Stimulated activated effector memory CD8-positive, alpha-beta T cell treated with anti-CD3 and anti-CD28 coated beads, Interleukin-12 subunit alpha, Interleukin-12 subunit beta, amount 100 ng/mL, for 72 hours (primary cell): Measurements from ENCODE around the gene QRFP.

Experiments
- ATAC-seq: fragments of 150-1000 bp; cut with Tn5 transposase; 2 replicates; pipeline ENCODE4 v1.10.0; 2021
- DNase-seq, 2 donors: peaks; one replicate each; pipeline ENCODE4 v3.0.0; 2021 to 2022; ENCODE audit warnings: low spot score in 2 of 2
- H3K27ac Mint-ChIP-seq: one replicate; pipeline ENCODE4 v1.8.0; 2022; ENCODE audit warnings: mild to moderate bottlenecking, mixed read lengths
- H3K36me3 Mint-ChIP-seq: one replicate; pipeline ENCODE4 v1.8.0; 2022; ENCODE audit warnings: mild to moderate bottlenecking, mixed read lengths
- H3K4me1 Mint-ChIP-seq: one replicate; pipeline ENCODE4 v1.8.0; 2022; ENCODE audit warnings: mixed read lengths
- H3K4me3 Mint-ChIP-seq: one replicate; pipeline ENCODE4 v1.8.0; 2022; ENCODE audit warnings: mild to moderate bottlenecking, mixed read lengths
- H3K9me3 Mint-ChIP-seq: one replicate; pipeline ENCODE4 v1.8.0; 2022; ENCODE audit warnings: mixed read lengths

QRFP gene

DNA sequence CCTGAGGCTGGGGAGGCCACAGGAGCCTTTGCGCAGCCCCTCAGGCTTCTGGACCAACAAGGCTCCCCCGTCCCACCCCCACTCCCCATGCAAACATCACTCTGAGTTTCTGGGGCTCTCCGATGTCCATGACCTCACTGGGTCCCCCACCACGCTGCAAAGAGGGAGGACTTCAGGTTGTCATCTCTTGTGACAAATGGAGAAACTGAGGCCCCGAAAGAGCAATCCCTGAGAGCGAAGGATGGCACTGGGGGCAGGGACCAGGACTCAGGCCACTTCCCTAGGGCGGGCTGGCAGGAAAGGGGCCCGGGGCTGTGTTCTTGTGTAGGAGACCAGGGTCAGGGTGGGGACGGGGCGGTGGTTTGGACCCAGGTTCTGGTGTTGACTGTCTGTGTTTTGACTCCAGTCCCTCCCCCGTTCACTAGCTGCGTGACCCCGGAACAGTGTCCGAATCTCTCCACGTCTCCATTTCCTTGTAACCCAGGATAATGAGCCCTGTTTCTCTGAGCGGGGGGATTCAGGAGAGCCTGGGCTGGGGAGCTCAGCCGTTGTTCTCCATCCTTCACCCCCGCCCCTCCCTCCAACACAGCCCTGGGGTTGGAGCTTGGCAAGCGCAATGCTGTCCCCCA, 28.6 kb upstream of the QRFP start:
- Mint-ChIP-seq H3K27ac (no peak overlapping the region), H3K4me3 (no peak overlapping the region), H3K9me3 (no peaks in the 10 kb centered on the region), H3K4me1 (no peaks in the 10 kb centered on the region), H3K36me3 (peaks cover 2% of the 10 kb centered on the region)
- ATAC-seq (no peak), DNase-seq (no peak)

DNA sequence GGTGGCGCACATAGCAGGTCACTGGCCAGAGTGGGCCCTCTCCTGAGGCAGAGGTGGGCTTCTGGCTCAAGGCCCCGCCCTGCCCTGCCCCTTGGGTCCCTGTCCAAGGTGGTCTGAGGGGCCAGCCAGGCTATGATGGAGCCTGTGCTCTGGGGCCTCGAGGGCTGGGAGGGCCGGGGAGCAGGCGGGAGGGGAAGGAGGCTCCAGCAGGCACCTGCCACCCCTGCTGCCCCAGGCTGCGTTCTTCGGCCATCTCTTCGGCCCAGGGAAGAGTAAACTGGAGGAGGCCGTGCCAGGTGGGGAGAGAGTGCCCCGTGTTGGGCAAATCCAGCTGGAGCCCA, 27.8 kb upstream of the QRFP start:
- H3K9me3 Mint-ChIP-seq, result no peaks in the 10 kb centered on the region
- DNase-seq (no peak), ATAC-seq (no peak)
- no peaks in the 10 kb centered on the region for H3K36me3 Mint-ChIP-seq
- no peaks in the 10 kb centered on the region for H3K4me1 Mint-ChIP-seq
- H3K27ac Mint-ChIP-seq, result no peak overlapping the region
- H3K4me3 Mint-ChIP-seq, result no peak overlapping the region

GRCh38 chr9:130923611-130924447, 27.2 kb upstream of the QRFP start:
- H3K4me3 Mint-ChIP-seq, result no peak overlapping the region
- H3K9me3 Mint-ChIP-seq, result no peaks in the 10 kb centered on the region
- no peaks in the 10 kb centered on the region for H3K36me3 Mint-ChIP-seq
- H3K27ac Mint-ChIP-seq, result no peak overlapping the region
- DNase-seq (no peak), ATAC-seq (no peak)
- H3K4me1 Mint-ChIP-seq, result no peaks in the 10 kb centered on the region

DNA sequence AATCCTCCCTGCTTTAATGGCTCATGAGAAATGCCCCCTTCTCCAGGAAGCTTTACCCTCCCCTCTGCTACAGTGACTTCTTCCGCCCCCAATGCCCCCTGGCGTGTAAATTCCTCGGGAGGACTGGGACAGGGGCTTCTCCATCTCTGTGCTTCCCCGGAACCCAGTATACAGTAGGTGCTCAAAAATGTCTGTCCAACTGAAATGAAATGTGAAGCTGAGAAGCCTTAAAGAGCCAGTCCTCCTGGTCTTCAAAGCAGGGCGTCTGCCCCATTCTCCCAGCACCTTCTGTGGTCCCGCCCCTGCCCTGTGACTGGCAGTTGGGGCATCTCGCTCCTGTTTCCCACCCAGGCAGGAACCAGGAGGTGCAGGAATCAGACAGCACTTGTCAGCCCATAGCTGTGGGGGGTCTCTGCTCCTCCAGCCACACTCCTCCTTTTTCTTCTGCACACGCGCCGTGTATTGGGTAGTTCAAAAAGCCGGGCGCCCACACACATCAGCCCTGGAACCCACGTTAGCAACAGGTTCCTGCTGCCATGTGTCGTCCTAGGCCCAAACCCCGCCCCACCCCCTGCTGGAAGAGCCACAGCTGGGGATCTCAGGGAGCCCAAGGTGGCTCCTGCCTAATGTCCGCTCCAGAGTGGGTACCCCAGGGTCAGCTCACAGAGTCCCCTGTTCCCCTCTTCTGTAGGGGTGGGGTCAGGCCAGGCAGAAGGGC, 26.4 kb upstream of the QRFP start:
- H3K27ac Mint-ChIP-seq, result no peak overlapping the region

DNA sequence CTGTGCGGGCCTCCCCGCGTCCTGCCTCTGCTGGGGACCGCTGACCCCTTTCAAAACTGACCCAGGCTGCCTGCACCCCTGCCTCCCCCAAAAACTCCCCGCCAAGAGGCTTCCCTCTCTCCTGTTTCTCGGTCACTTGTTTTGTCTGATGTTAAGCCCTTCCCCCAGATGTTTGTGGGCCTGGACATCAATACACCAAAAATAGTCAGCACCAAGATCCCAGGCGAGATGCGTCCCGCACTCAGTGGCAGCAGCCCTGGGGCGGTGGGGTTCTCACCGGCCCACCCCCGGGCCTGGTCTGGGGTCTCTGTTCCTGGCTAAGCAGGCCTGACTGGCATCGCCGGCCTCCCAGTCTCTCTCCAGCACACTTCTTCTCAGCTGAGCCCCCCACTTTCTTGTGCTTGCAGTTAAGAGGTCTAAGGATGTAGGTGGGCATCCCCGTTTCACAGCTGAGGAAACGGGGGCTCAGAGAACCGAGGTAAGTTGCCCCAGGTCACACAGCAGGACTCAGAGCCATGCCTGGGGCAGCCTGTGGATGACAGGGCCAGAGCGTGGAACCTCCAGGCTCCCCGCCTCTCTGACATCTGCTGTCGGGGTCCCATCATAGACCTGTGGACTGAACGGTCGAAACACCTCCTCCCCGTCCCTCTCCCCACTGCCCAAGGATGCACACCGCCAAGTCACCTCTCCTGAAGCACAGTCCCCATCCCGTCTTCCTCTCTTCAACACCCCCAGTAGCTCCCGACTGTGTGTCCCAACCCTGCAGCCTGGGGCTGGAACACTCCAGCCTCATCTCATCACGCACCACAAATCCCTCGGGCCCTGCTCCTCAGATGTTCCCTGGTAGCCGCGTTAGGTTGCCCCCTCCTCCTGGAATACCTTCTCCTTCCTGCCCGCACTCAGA, 25.6 kb upstream of the QRFP start:
- Mint-ChIP-seq H3K27ac (no peak overlapping the region), H3K9me3 (no peaks in the 10 kb centered on the region), H3K4me3 (no peak overlapping the region), H3K4me1 (no peaks in the 10 kb centered on the region), H3K36me3 (no peaks in the 10 kb centered on the region)
- no peak for ATAC-seq
- DNase-seq, result no peak

More for the DNA sequence above, 26.4 kb upstream of the QRFP start:
- no peak overlapping the region for H3K4me3 Mint-ChIP-seq
- no peaks in the 10 kb centered on the region for H3K4me1 Mint-ChIP-seq
- H3K9me3 Mint-ChIP-seq, result no peaks in the 10 kb centered on the region
- DNase-seq (no peak), ATAC-seq (no peak)
- no peaks in the 10 kb centered on the region for H3K36me3 Mint-ChIP-seq

DNA sequence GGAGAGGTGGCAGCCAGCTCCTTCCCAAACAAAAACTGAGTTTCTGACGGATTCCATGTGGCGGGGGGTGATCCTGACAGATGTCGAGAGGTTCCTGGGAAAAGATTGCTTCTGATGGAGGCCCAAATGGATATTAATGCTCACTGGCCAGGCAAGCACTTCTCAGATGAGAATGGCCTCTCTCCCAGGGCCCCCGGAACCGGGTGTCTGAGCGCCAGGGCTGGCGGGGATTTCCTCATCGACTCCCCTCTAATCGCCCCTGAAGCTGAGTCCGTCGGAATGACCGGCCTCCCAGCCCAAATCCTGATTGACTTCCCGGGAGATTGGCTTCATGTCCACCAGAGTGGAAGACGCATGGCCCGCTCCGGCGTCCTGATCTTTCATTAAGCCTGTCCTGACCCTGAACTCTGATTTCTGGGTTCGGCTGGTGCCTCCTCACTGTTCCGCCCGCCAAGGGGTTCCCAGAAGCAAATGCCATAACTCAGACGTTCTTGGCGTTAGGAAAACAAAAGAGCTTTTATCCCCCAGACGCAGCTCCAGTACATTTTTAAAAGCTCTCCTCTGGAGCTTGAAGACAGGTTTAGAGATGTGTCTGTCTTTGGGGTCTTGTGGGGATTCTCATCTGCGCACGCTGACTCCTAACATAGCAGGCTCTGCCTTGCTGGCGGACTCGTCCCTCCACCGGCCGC, 24.8 kb upstream of the QRFP start:
- Mint-ChIP-seq H3K9me3 (no peaks in the 10 kb centered on the region), H3K36me3 (no peaks in the 10 kb centered on the region), H3K4me1 (no peaks in the 10 kb centered on the region), H3K4me3 (no peak overlapping the region), H3K27ac (no peak overlapping the region)
- DNase-seq (no peak), ATAC-seq (no peak)

- H3K9me3 Mint-ChIP-seq, result no peaks in the 10 kb centered on the region
- H3K27ac Mint-ChIP-seq, result no peak overlapping the region
- no peak for ATAC-seq
- no peak overlapping the region for H3K4me3 Mint-ChIP-seq
- DNase-seq, result no peak
- H3K4me1 Mint-ChIP-seq, result no peaks in the 10 kb centered on the region
- H3K36me3 Mint-ChIP-seq, result no peaks in the 10 kb centered on the region
Observed at GRCh38 chr9:130920762-130921299, 24.2 kb upstream of the QRFP start.

GRCh38 chr9:130920233-130920632, 23.6 kb upstream of the QRFP start:
- Mint-ChIP-seq H3K4me3 (no peak overlapping the region), H3K27ac (no peak overlapping the region), H3K4me1 (no peaks in the 10 kb centered on the region), H3K36me3 (no peaks in the 10 kb centered on the region), H3K9me3 (no peaks in the 10 kb centered on the region)
- no peak for ATAC-seq
- DNase-seq, result no peak

GRCh38 chr9:130919559-130920145, 23.0 kb upstream of the QRFP start:
- Mint-ChIP-seq H3K36me3 (no peaks in the 10 kb centered on the region), H3K4me3 (no peak overlapping the region), H3K9me3 (no peaks in the 10 kb centered on the region), H3K4me1 (no peaks in the 10 kb centered on the region), H3K27ac (no peak overlapping the region)
- no peak for ATAC-seq
- DNase-seq, result no peak

DNA sequence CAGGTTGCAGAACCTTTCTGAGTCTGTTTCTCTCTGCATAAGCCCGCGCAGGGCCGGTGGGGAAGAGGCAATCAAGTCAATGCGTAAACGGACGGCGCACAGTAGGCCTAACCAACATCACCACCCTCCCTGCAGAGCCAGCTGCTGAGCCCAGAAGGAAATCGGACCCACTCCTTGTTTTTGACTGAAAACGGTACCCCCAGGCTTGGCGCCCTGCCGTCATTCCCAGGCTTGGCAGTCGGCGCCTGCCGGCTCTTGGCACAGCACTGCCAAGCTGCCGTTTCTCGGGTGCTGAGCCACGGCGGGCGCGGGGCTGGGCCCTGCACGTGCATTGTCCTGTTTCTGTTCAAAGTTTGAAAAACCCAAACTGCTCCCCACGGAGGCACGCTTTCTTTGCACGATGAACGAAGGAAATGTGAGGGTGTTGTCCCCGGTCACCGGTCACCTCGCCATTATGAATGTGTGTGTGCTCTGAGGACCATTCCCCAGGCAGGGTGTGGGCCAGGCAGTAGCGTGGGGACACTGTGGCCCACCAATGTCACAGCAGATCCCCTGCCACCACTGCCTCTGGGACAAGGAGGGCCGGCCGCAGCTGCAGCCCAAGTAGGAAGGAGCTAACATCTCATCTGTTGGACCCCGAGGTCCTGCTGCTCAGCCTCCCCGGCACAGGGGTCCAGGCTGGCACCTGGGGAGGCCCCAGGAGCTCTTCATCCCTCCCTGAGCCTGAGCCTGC, 22.4 kb upstream of the QRFP start:
- no peak for DNase-seq
- ATAC-seq, result no peak
- H3K36me3 Mint-ChIP-seq, result no peaks in the 10 kb centered on the region
- H3K27ac Mint-ChIP-seq, result no peak overlapping the region
- no peaks in the 10 kb centered on the region for H3K4me1 Mint-ChIP-seq
- no peak overlapping the region for H3K4me3 Mint-ChIP-seq
- no peaks in the 10 kb centered on the region for H3K9me3 Mint-ChIP-seq

- Mint-ChIP-seq H3K27ac (no peak overlapping the region), H3K9me3 (no peaks in the 10 kb centered on the region)
- ATAC-seq, result no peak
Observed at GRCh38 chr9:130918101-130918825, 21.7 kb upstream of the QRFP start.

DNA sequence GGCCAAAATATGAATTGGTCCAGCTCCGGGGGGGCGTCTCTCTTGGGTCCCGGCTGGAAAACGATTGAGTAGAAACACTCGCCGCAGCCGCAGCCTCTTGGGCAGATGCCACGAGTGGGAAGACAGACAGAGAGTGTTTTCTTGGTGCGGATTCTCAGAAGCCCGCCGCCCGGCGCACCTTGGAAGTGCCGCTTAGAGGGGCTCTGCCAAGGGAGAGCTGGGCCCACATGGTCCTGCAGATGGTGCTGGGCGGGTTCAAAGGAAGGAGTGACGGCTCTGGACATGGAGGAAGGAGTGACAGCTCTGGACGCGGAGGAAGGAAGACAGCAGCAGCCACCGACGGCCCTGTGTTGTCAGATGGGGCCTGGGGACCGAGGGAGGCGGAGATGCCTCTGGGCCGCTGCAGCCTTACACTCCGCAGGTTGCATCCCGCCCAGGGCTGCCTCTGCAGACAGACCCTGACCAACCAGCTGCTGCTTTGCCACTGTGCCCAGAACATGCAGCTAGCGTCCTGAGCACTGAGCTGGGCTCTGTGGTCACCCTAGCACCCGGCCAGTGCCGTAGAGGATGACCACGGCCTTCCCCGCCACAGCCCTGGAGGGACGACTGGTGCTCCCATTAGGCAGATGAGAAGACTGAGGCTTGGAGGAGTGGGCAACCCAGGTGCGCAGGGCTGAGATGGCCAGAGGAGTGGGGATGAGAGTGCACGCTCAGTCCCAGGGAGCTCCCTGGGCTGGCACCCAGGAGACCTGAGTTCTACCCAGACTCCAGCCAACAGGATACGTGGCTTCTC, 20.8 kb upstream of the QRFP start:
- Mint-ChIP-seq H3K27ac (peak overlapping the region; percentile 26), H3K4me1 (no peaks in the 10 kb centered on the region), H3K4me3 (no peak overlapping the region), H3K9me3 (no peaks in the 10 kb centered on the region), H3K36me3 (no peaks in the 10 kb centered on the region)
- DNase-seq, result no peak
- no peak for ATAC-seq

More at GRCh38 chr9:130918101-130918825, 21.7 kb upstream of the QRFP start:
- Mint-ChIP-seq H3K4me3 (no peak overlapping the region), H3K4me1 (no peaks in the 10 kb centered on the region), H3K36me3 (no peaks in the 10 kb centered on the region)
- no peak for DNase-seq

DNA sequence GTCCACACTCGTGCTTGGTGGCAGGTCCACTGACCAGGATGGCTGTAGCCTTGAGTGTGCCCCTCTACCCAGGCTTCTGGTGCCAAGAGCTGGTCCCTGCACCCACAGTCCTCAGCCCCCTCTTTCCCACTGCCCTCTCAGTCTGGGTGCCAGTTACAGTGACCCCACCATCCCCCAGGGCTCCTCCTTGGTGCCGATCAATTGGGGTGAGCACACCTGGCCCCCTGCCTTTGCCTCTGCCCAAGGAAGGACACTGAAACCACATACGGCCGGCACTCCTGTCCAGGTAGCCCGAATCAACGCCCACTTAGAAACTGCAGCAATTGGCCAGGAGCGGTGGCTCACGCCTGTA, 18.5 kb upstream of the QRFP start:
- no peak for ATAC-seq
- no peak overlapping the region for H3K4me3 Mint-ChIP-seq

More for the DNA sequence above, 18.5 kb upstream of the QRFP start:
- no peaks in the 10 kb centered on the region for H3K4me1 Mint-ChIP-seq
- no peaks in the 10 kb centered on the region for H3K36me3 Mint-ChIP-seq
- no peaks in the 10 kb centered on the region for H3K9me3 Mint-ChIP-seq
- no peak for DNase-seq
- no peak overlapping the region for H3K27ac Mint-ChIP-seq
